SHP77 treated with DMSO at 0.1 percent for 48 hours (cell line): ENCODE measurements around the gene ITGA2.
"Not testable (repeated sequence)": the region's sequence is repeated elsewhere in the genome, so short reads cannot be mapped to it uniquely, and the experiment has no call there.

ENCODE experiments used
- DNase-seq: peaks from one replicate; lab custom pipeline; 2025; lab: John Stamatoyannopoulos, UW

The ITGA2 gene

GRCh38 chr5:52989025-52989780 lies at the start of gene ITGA2:
Gene ITGA2, plus strand, starts transcription at chr5:52989352. Its CDS starts 117 bp downstream, at chr5:52989469.
- no peak for DNase-seq

GRCh38 chr5:52943285-52943684 lies 45.9 kb upstream of the ITGA2 start:
- DNase-seq = no peak

GRCh38 chr5:52943808-52944207 lies 45.3 kb upstream of the ITGA2 start:
- DNase-seq = no peak

- no peak for DNase-seq
These were observed 44.1 kb upstream of the ITGA2 start for GRCh38 chr5:52945040-52945439.

- no peak for DNase-seq
These were observed 41.9 kb upstream of the ITGA2 start for GRCh38 chr5:52947208-52947607.

- no peak for DNase-seq
These were observed 41.3 kb upstream of the ITGA2 start for GRCh38 chr5:52947851-52948250.

- DNase-seq = no peak
These were observed 40.6 kb upstream of the ITGA2 start for GRCh38 chr5:52948418-52949076.

GRCh38 chr5:52950686-52951085 lies 38.5 kb upstream of the ITGA2 start:
- no peak for DNase-seq

- DNase-seq = no peak
These were observed 36.7 kb upstream of the ITGA2 start for GRCh38 chr5:52952483-52952882.

GRCh38 chr5:52956014-52956413 lies 33.1 kb upstream of the ITGA2 start:
- DNase-seq = no peak

- DNase-seq = no peak
These were observed 32.0 kb upstream of the ITGA2 start for GRCh38 chr5:52956915-52957747.

GRCh38 chr5:52961274-52961681 lies 27.9 kb upstream of the ITGA2 start:
- DNase-seq = no peak

GRCh38 chr5:52963636-52964035 lies 25.5 kb upstream of the ITGA2 start:
- no peak for DNase-seq

- DNase-seq = no peak
These were observed 25.0 kb upstream of the ITGA2 start for GRCh38 chr5:52964138-52964537.

- DNase-seq = not testable (repeated sequence)
These were observed 13.0 kb upstream of the ITGA2 start for GRCh38 chr5:52976157-52976556.

- DNase-seq = no peak
These were observed 11.8 kb upstream of the ITGA2 start for GRCh38 chr5:52977264-52977897.

GRCh38 chr5:52981507-52981906 lies 7.6 kb upstream of the ITGA2 start:
- DNase-seq = no peak

- DNase-seq = no peak
These were observed 5.2 kb upstream of the ITGA2 start for GRCh38 chr5:52983731-52984636.

- no peak for DNase-seq
These were observed 3.8 kb upstream of the ITGA2 start for GRCh38 chr5:52985306-52985705.

GRCh38 chr5:52987711-52988331 lies 1.3 kb upstream of the ITGA2 start:
- DNase-seq = no peak
